Measurements from ENCODE around the gene GRID2. TPM values are rescaled to one million over a fixed set of nuclear protein-coding genes. Genes with fewer than 3 reads are reported as not detected.

GRID2 gene
- not detected in 2 replicates for total RNA-seq

GRCh38 chr4:92303621-92304027 lies at the start of gene GRID2:
Gene GRID2 (plus strand): TSS chr4:92303966.

Small RNAs within 50 kb of the gene (small RNA-seq; reads per million reads assigned to genes)
- gene RNA5SP164: not detected

Data from subcutaneous preadipocyte (primary cell).